ENCODE measurements around the gene C1orf56. TPM values are rescaled to one million over a fixed set of nuclear protein-coding genes. Genes with fewer than 3 reads are reported as not detected.

The C1orf56 gene
- 1.7 TPM for polyA plus RNA-seq (2013, experiment 1 of 2)
- polyA plus RNA-seq (2013, experiment 2 of 2) = 1.7 TPM

- Histone ChIP-seq H3K79me1 (ENCODE audit: low read length) (no peaks in the 10 kb centered on the region), H4K5ac (ENCODE audit: low read length) (no peak within 1 kb of the TSS), H3K27me3 (ENCODE audit: insufficient read depth, low read length, poor library complexity) (no peaks in the 10 kb centered on the region), H3K4me2 (ENCODE audit: low read length) (peak within 1 kb of the TSS; percentile 77), H3K4ac (ENCODE audit: low read depth, low read length) (peak within 1 kb of the TSS; percentile 92), H2BK120ac (ENCODE audit: low read depth, low read length) (peak within 1 kb of the TSS; percentile 76), H3K18ac (ENCODE audit: low read length) (peak within 1 kb of the TSS; percentile 92), H3K9ac (ENCODE audit: low read length) (peak within 1 kb of the TSS; percentile 86), H3K23ac (ENCODE audit: low read length) (peak within 1 kb of the TSS; percentile 32), H2BK15ac (replicated peaks; ENCODE audit: low read depth) (no peak within 1 kb of the TSS), H3K27ac (ENCODE audit: low read depth, low read length) (peak within 1 kb of the TSS; percentile 59), H3K36me3 (ENCODE audit: control insufficient read depth, insufficient read depth, low read length) (peaks cover 4% of the 10 kb centered on the region), H3K56ac (ENCODE audit: low read length) (peak within 1 kb of the TSS; percentile 87), H2BK5ac (ENCODE audit: low read length) (peak within 1 kb of the TSS; percentile 13), H2AK5ac (ENCODE audit: low read length) (no peak within 1 kb of the TSS), H3K4me1 (ENCODE audit: control insufficient read depth, low read depth, low read length) (peaks cover 1% of the 10 kb centered on the region), H3K4me3 (ENCODE audit: low read length) (peak within 1 kb of the TSS; percentile 63), H4K8ac (ENCODE audit: low read depth, low read length) (peak within 1 kb of the TSS; percentile 78), H3K79me2 (ENCODE audit: control insufficient read depth, insufficient read depth, low read length) (no peaks in the 10 kb centered on the region)
- DNase-seq = peak; percentile 82
- no CpG with 5 or more reads among the region's 29 CpGs for WGBS (ENCODE audit: extremely low coverage, insufficient coverage, low lambda C conversion rate)
These were observed at the start of gene C1orf56 for GRCh38 chr1:151047591-151047924. Gene C1orf56, plus strand, starts transcription at chr1:151047751. Its CDS starts 97 bp downstream, at chr1:151047848.

- H3K36me3 ChIP-seq (ENCODE audit: control insufficient read depth, insufficient read depth, low read length) = no peaks in the 10 kb centered on the region
- DNase-seq = no peak
- no peak overlapping the region for H3K4ac ChIP-seq (ENCODE audit: low read depth, low read length)
- no peak overlapping the region for H4K5ac ChIP-seq (ENCODE audit: low read length)
- H3K56ac ChIP-seq (ENCODE audit: low read length) = no peak overlapping the region
- H3K4me3 ChIP-seq (ENCODE audit: low read length) = no peak overlapping the region
- no peak overlapping the region for H2BK5ac ChIP-seq (ENCODE audit: low read length)
- H3K79me2 ChIP-seq (ENCODE audit: control insufficient read depth, insufficient read depth, low read length) = no peaks in the 10 kb centered on the region
- no peaks in the 10 kb centered on the region for H3K4me1 ChIP-seq (ENCODE audit: control insufficient read depth, low read depth, low read length)
- no peak overlapping the region for H2AK5ac ChIP-seq (ENCODE audit: low read length)
- no peaks in the 10 kb centered on the region for H3K79me1 ChIP-seq (ENCODE audit: low read length)
- no peak overlapping the region for H3K4me2 ChIP-seq (ENCODE audit: low read length)
- H3K9ac ChIP-seq (ENCODE audit: low read length) = no peak overlapping the region
- H3K27ac ChIP-seq (ENCODE audit: low read depth, low read length) = no peak overlapping the region
- H3K18ac ChIP-seq (ENCODE audit: low read length) = no peak overlapping the region
- no peak overlapping the region for H4K8ac ChIP-seq (ENCODE audit: low read depth, low read length)
- no peak overlapping the region for H2BK15ac ChIP-seq (replicated peaks; ENCODE audit: low read depth)
- WGBS (ENCODE audit: extremely low coverage, insufficient coverage, low lambda C conversion rate) = no CpG with 5 or more reads among the region's 5 CpGs
- H3K27me3 ChIP-seq (ENCODE audit: insufficient read depth, low read length, poor library complexity) = no peaks in the 10 kb centered on the region
- H3K23ac ChIP-seq (ENCODE audit: low read length) = no peak overlapping the region
- no peak overlapping the region for H2BK120ac ChIP-seq (ENCODE audit: low read depth, low read length)
These were observed 49.6 kb upstream of the C1orf56 start for GRCh38 chr1:150997949-150998348.

- no peak overlapping the region for H3K4me3 ChIP-seq (ENCODE audit: low read length)
- no peak overlapping the region for H2AK5ac ChIP-seq (ENCODE audit: low read length)
- no peak overlapping the region for H4K8ac ChIP-seq (ENCODE audit: low read depth, low read length)
- no peak overlapping the region for H3K18ac ChIP-seq (ENCODE audit: low read length)
- no peak overlapping the region for H4K5ac ChIP-seq (ENCODE audit: low read length)
- peak overlapping the region; percentile 34 for H3K56ac ChIP-seq (ENCODE audit: low read length)
- no CpG with 5 or more reads among the region's 17 CpGs for WGBS (ENCODE audit: extremely low coverage, insufficient coverage, low lambda C conversion rate)
- no peak for DNase-seq
- H2BK15ac ChIP-seq (replicated peaks; ENCODE audit: low read depth) = no peak overlapping the region
- H2BK5ac ChIP-seq (ENCODE audit: low read length) = no peak overlapping the region
- H3K27ac ChIP-seq (ENCODE audit: low read depth, low read length) = no peak overlapping the region
- no peak overlapping the region for H3K4me2 ChIP-seq (ENCODE audit: low read length)
- no peaks in the 10 kb centered on the region for H3K36me3 ChIP-seq (ENCODE audit: control insufficient read depth, insufficient read depth, low read length)
- no peaks in the 10 kb centered on the region for H3K4me1 ChIP-seq (ENCODE audit: control insufficient read depth, low read depth, low read length)
- no peaks in the 10 kb centered on the region for H3K79me2 ChIP-seq (ENCODE audit: control insufficient read depth, insufficient read depth, low read length)
- no peaks in the 10 kb centered on the region for H3K79me1 ChIP-seq (ENCODE audit: low read length)
- H2BK120ac ChIP-seq (ENCODE audit: low read depth, low read length) = no peak overlapping the region
- no peak overlapping the region for H3K9ac ChIP-seq (ENCODE audit: low read length)
- H3K27me3 ChIP-seq (ENCODE audit: insufficient read depth, low read length, poor library complexity) = no peaks in the 10 kb centered on the region
- H3K23ac ChIP-seq (ENCODE audit: low read length) = no peak overlapping the region
- no peak overlapping the region for H3K4ac ChIP-seq (ENCODE audit: low read depth, low read length)
These were observed 48.4 kb upstream of the C1orf56 start for GRCh38 chr1:150999051-150999674.

- Histone ChIP-seq H2BK5ac (ENCODE audit: low read length) (no peak overlapping the region), H3K4me3 (ENCODE audit: low read length) (no peak overlapping the region), H3K36me3 (ENCODE audit: control insufficient read depth, insufficient read depth, low read length) (no peaks in the 10 kb centered on the region), H2AK5ac (ENCODE audit: low read length) (no peak overlapping the region), H3K27me3 (ENCODE audit: insufficient read depth, low read length, poor library complexity) (no peaks in the 10 kb centered on the region), H3K4me2 (ENCODE audit: low read length) (no peak overlapping the region), H2BK120ac (ENCODE audit: low read depth, low read length) (no peak overlapping the region), H3K23ac (ENCODE audit: low read length) (no peak overlapping the region), H3K27ac (ENCODE audit: low read depth, low read length) (no peak overlapping the region), H2BK15ac (replicated peaks; ENCODE audit: low read depth) (no peak overlapping the region), H3K4ac (ENCODE audit: low read depth, low read length) (no peak overlapping the region), H4K8ac (ENCODE audit: low read depth, low read length) (no peak overlapping the region), H3K56ac (ENCODE audit: low read length) (no peak overlapping the region), H3K79me2 (ENCODE audit: control insufficient read depth, insufficient read depth, low read length) (no peaks in the 10 kb centered on the region), H3K9ac (ENCODE audit: low read length) (no peak overlapping the region), H3K18ac (ENCODE audit: low read length) (no peak overlapping the region), H4K5ac (ENCODE audit: low read length) (no peak overlapping the region), H3K4me1 (ENCODE audit: control insufficient read depth, low read depth, low read length) (no peaks in the 10 kb centered on the region), H3K79me1 (ENCODE audit: low read length) (no peaks in the 10 kb centered on the region)
- WGBS (ENCODE audit: extremely low coverage, insufficient coverage, low lambda C conversion rate) = no CpG with 5 or more reads among the region's 2 CpGs
- DNase-seq = no peak
These were observed 47.6 kb upstream of the C1orf56 start for GRCh38 chr1:150999926-151000325.

- Histone ChIP-seq H3K27me3 (ENCODE audit: insufficient read depth, low read length, poor library complexity) (no peaks in the 10 kb centered on the region), H3K56ac (ENCODE audit: low read length) (no peak overlapping the region)
These were observed 47.1 kb upstream of the C1orf56 start for GRCh38 chr1:151000408-151000807.

GRCh38 chr1:151001602-151002001 is 45.9 kb upstream of the C1orf56 start:
- Histone ChIP-seq H2BK5ac (ENCODE audit: low read length) (no peak overlapping the region), H4K5ac (ENCODE audit: low read length) (no peak overlapping the region), H3K79me1 (ENCODE audit: low read length) (no peaks in the 10 kb centered on the region), H2BK15ac (replicated peaks; ENCODE audit: low read depth) (no peak overlapping the region), H3K9ac (ENCODE audit: low read length) (no peak overlapping the region), H3K4me3 (ENCODE audit: low read length) (no peak overlapping the region), H4K8ac (ENCODE audit: low read depth, low read length) (no peak overlapping the region), H3K23ac (ENCODE audit: low read length) (no peak overlapping the region), H3K4ac (ENCODE audit: low read depth, low read length) (no peak overlapping the region), H3K4me2 (ENCODE audit: low read length) (no peak overlapping the region), H3K56ac (ENCODE audit: low read length) (no peak overlapping the region), H2AK5ac (ENCODE audit: low read length) (no peak overlapping the region), H3K27ac (ENCODE audit: low read depth, low read length) (no peak overlapping the region), H3K27me3 (ENCODE audit: insufficient read depth, low read length, poor library complexity) (no peaks in the 10 kb centered on the region), H3K36me3 (ENCODE audit: control insufficient read depth, insufficient read depth, low read length) (no peaks in the 10 kb centered on the region), H2BK120ac (ENCODE audit: low read depth, low read length) (no peak overlapping the region), H3K4me1 (ENCODE audit: control insufficient read depth, low read depth, low read length) (peaks cover 7% of the 10 kb centered on the region), H3K18ac (ENCODE audit: low read length) (no peak overlapping the region), H3K79me2 (ENCODE audit: control insufficient read depth, insufficient read depth, low read length) (no peaks in the 10 kb centered on the region)
- no CpG with 5 or more reads among the region's 4 CpGs for WGBS (ENCODE audit: extremely low coverage, insufficient coverage, low lambda C conversion rate)
- DNase-seq = no peak

More at GRCh38 chr1:151000408-151000807, 47.1 kb upstream of the C1orf56 start:
- no peak overlapping the region for H3K27ac ChIP-seq (ENCODE audit: low read depth, low read length)
- no peak overlapping the region for H2BK120ac ChIP-seq (ENCODE audit: low read depth, low read length)
- H3K4me2 ChIP-seq (ENCODE audit: low read length) = no peak overlapping the region
- H4K5ac ChIP-seq (ENCODE audit: low read length) = no peak overlapping the region
- no peak overlapping the region for H3K4me3 ChIP-seq (ENCODE audit: low read length)
- no peak overlapping the region for H2BK15ac ChIP-seq (replicated peaks; ENCODE audit: low read depth)
- no peak overlapping the region for H4K8ac ChIP-seq (ENCODE audit: low read depth, low read length)
- H3K79me1 ChIP-seq (ENCODE audit: low read length) = no peaks in the 10 kb centered on the region
- no peaks in the 10 kb centered on the region for H3K79me2 ChIP-seq (ENCODE audit: control insufficient read depth, insufficient read depth, low read length)
- no peak overlapping the region for H3K23ac ChIP-seq (ENCODE audit: low read length)
- no CpG with 5 or more reads among the region's 3 CpGs for WGBS (ENCODE audit: extremely low coverage, insufficient coverage, low lambda C conversion rate)
- no peak overlapping the region for H3K4ac ChIP-seq (ENCODE audit: low read depth, low read length)
- no peak overlapping the region for H3K18ac ChIP-seq (ENCODE audit: low read length)
- H3K4me1 ChIP-seq (ENCODE audit: control insufficient read depth, low read depth, low read length) = no peaks in the 10 kb centered on the region
- H3K9ac ChIP-seq (ENCODE audit: low read length) = no peak overlapping the region
- no peak overlapping the region for H2AK5ac ChIP-seq (ENCODE audit: low read length)
- H2BK5ac ChIP-seq (ENCODE audit: low read length) = no peak overlapping the region
- no peak for DNase-seq
- H3K36me3 ChIP-seq (ENCODE audit: control insufficient read depth, insufficient read depth, low read length) = no peaks in the 10 kb centered on the region
